Fibroblast of lung (primary cell): Measurements from ENCODE around the gene ZMYM1.

ENCODE experiments used
- EZH2 ChIP-seq: IDR thresholded peaks from 2 replicates; pipeline ENCODE4 v1.5.1; 2012; ENCODE audit warnings: low read length, control low read depth, mild to moderate bottlenecking; ENCODE audit errors: missing control alignments
- TF ChIP-seq, protein P1 (sequence below), 2 donors: IDR thresholded peaks in 1 of 2; conservative IDR thresholded peaks in 1 of 2; 1 replicate in 1 of 2; 2 replicates in 1 of 2; pipeline ENCODE4 v1.5.1; 2011 to 2012; ENCODE audit warnings: low read length in 2 of 2, control low read depth in 1 of 2, inconsistent platforms in 1 of 2, low read depth in 1 of 2, mild to moderate bottlenecking in 1 of 2

GRCh38 chr1:35069746-35070145 is 9.4 kb upstream of the ZMYM1 start:
- TF ChIP-seq, protein P1, sequence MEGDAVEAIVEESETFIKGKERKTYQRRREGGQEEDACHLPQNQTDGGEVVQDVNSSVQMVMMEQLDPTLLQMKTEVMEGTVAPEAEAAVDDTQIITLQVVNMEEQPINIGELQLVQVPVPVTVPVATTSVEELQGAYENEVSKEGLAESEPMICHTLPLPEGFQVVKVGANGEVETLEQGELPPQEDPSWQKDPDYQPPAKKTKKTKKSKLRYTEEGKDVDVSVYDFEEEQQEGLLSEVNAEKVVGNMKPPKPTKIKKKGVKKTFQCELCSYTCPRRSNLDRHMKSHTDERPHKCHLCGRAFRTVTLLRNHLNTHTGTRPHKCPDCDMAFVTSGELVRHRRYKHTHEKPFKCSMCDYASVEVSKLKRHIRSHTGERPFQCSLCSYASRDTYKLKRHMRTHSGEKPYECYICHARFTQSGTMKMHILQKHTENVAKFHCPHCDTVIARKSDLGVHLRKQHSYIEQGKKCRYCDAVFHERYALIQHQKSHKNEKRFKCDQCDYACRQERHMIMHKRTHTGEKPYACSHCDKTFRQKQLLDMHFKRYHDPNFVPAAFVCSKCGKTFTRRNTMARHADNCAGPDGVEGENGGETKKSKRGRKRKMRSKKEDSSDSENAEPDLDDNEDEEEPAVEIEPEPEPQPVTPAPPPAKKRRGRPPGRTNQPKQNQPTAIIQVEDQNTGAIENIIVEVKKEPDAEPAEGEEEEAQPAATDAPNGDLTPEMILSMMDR (conservative IDR thresholded peaks at IDR 0.05 in 1 of 2, IDR thresholded peaks at IDR 0.05 in 1 of 2; ENCODE audit: low read depth in 1 of 2, low read length in 2 of 2), result no peak
- no peak for TF ChIP-seq EZH2
